WTC11 (cell line): ENCODE results near the gene SURF1.

Source experiments
- ATF6 ChIP-seq: sonication (generic); formaldehyde crosslinking; IDR thresholded peaks from 2 replicates; pipeline ENCODE4 v1.8.1; 2023; ENCODE audit warnings: mild to moderate bottlenecking, missing genetic modification reagents
- CTCF ChIP-seq: fragments of 200-600 bp; IDR thresholded peaks from 2 replicates; pipeline ENCODE4 v1.8.0; 2022; ENCODE audit warnings: antibody characterized with exemption
- ETV6 ChIP-seq: sonication (generic); formaldehyde crosslinking; IDR thresholded peaks from 2 replicates; pipeline ENCODE4 v1.8.1; 2022; ENCODE audit warnings: mild to moderate bottlenecking, missing genetic modification reagents
- FOXJ3 ChIP-seq: sonication (generic); formaldehyde crosslinking; IDR thresholded peaks from 2 replicates; pipeline ENCODE4 v1.9.0; 2021; ENCODE audit warnings: missing genetic modification reagents, mild to moderate bottlenecking, borderline replicate concordance
- ZNF121 ChIP-seq: sonication (generic); formaldehyde crosslinking; IDR thresholded peaks from 2 replicates; pipeline ENCODE4 v1.8.0; 2023; ENCODE audit warnings: missing genetic modification reagents

GRCh38 chr9:133355881-133356357, 368 bp downstream of the SURF1 start:
- no peak for TF ChIP-seq ATF6 (CRISPR knock-in tag)
- no peak for TF ChIP-seq ETV6 (CRISPR knock-in tag)
- TF ChIP-seq CTCF = no peak
- TF ChIP-seq ZNF121 (CRISPR knock-in tag) = no peak
- TF ChIP-seq FOXJ3 (CRISPR knock-in tag) = no peak
